Measurements from ENCODE around the gene OR8A1.

GRCh38 chr11:124570160-124570559 lies 363 bp downstream of the OR8A1 start:
- no peak for TF ChIP-seq EZH2 (IDR thresholded peaks at IDR 0.05; ENCODE audit: borderline replicate concordance)
- TF ChIP-seq CTCF (IDR thresholded peaks at IDR 0.05; ENCODE audit: poor library complexity) = no peak
- TF ChIP-seq EZH2phosphoT487 (IDR thresholded peaks at IDR 0.05; ENCODE audit: low read depth, severe bottlenecking, unreplicated experiment) = no peak

Measured in hepatocyte (in vitro differentiated cells).